ENCODE data around the gene RAPH1.
A peak's percentile ranks its signal among the peaks of the same experiment; 100 is the strongest.
"Not testable (repeated sequence)": the region's sequence is repeated elsewhere in the genome, so short reads cannot be mapped to it uniquely, and the experiment has no call there.

RAPH1 gene

DNA sequence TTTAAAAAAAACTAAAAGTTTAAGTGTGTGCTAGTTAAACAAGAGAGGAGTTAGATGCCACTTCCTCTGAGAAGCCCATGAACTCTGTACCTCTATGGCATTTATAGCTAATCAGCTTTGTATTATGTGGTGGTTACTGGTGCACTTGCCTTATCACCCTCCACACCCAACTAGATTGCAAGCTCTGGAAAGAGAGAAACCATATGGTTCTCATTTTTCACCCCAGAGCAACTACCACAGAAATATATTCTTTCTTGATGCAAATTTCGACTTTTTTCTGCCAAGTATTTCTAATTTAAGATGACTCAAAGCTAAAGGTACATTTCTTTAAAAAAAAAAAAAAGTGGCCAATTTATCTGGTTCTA, 24.2 kb downstream of the RAPH1 start:
- in situ Hi-C loops (cut with HindIII; ENCODE audit: low sequenced_read_pairs) = no loop called here
- no peak overlapping the region for H3K4me3 ChIP-seq (ENCODE audit: low read depth, low read length)
- TF ChIP-seq, protein P1, sequence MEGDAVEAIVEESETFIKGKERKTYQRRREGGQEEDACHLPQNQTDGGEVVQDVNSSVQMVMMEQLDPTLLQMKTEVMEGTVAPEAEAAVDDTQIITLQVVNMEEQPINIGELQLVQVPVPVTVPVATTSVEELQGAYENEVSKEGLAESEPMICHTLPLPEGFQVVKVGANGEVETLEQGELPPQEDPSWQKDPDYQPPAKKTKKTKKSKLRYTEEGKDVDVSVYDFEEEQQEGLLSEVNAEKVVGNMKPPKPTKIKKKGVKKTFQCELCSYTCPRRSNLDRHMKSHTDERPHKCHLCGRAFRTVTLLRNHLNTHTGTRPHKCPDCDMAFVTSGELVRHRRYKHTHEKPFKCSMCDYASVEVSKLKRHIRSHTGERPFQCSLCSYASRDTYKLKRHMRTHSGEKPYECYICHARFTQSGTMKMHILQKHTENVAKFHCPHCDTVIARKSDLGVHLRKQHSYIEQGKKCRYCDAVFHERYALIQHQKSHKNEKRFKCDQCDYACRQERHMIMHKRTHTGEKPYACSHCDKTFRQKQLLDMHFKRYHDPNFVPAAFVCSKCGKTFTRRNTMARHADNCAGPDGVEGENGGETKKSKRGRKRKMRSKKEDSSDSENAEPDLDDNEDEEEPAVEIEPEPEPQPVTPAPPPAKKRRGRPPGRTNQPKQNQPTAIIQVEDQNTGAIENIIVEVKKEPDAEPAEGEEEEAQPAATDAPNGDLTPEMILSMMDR (IDR thresholded peaks at IDR 0.05; ENCODE audit: low read depth, low read length) = no peak
- DNase-seq (ENCODE audit: low read depth, low spot score) = peak; percentile 36

DNA sequence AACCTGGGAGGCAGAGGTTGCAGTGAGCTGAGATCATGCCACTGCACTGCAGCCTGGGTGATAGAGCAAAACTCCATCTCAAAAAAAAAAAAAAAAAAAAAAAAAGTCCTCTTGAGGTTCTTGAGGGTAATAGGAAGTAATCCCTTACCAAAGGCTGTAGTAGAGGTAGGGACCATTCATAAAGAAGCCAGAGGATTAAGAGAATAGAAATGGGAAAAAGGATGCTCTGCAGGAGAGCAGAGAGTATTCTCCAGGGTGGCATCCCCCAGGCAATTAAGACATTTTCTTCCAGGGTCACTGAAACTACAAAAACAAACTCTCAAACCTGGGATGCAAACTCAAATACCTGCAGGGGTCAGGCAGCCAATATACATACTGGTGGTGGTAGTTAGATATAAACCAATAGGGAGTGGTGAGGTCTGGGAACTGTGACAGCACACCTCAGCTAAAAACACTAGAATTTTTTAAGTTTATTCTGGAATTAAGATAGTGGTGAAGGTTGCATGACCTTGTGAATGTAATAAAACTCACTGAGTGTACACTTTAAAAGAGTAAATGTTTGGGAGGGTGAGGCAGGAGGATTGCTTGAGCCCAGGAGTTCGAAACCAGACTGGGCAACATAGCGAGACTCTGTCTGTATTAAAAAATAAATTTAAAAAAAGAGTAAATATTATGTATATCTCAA, 24.7 kb downstream of the RAPH1 start:
- no peak overlapping the region for H3K4me3 ChIP-seq (ENCODE audit: low read depth, low read length)
- TF ChIP-seq, protein P1 (IDR thresholded peaks at IDR 0.05; ENCODE audit: low read depth, low read length) = no peak
- DNase-seq (ENCODE audit: low read depth, low spot score) = no peak
- in situ Hi-C loops (cut with HindIII; ENCODE audit: low sequenced_read_pairs) = no loop called here

DNA sequence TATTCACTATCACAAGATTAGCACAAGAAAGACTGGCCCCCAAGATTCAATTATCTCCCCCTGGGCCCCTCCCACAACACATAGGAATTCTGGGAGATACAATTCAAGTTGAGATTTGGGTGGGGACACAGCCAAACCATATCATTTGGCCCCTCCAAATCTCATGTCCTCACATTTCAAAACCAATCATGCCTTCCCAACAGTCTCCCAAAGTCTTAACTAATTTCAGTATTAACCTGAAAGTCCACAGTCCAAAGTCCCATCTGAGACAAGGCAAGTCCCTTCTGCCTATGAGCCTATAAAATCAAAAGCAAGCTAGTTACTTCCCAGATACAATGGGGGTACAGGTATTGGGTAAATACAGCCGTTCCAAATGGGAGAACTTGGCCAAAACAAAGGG, 31.6 kb downstream of the RAPH1 start:
- H3K4me3 ChIP-seq (ENCODE audit: low read depth, low read length); in situ Hi-C loops (cut with HindIII; ENCODE audit: low sequenced_read_pairs); DNase-seq (ENCODE audit: low read depth, low spot score): not testable (repeated sequence)

DNA sequence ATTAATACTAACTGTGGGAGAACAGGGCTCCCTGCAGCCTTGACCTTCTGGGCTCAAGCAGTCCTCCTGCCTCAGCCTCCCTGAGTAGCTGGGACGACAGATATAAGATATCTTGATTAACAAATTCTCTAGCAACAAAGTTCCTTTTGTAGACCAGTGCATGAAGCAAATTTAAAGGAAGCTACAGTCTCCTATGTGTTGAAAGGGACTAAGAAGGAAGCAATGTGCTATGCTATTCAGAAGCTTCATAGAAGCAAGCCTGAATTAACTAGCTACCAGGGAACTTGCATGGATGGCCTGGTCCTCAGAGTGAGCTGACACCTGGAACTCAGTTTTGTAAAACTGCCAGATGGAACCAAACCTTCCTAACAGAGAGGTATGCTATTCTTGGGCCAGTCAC, 33.2 kb downstream of the RAPH1 start:
- TF ChIP-seq, protein P1 (IDR thresholded peaks at IDR 0.05; ENCODE audit: low read depth, low read length) = no peak
- H3K4me3 ChIP-seq (ENCODE audit: low read depth, low read length) = no peak overlapping the region
- DNase-seq (ENCODE audit: low read depth, low spot score) = no peak
- in situ Hi-C loops (cut with HindIII; ENCODE audit: low sequenced_read_pairs) = no loop called here

DNA sequence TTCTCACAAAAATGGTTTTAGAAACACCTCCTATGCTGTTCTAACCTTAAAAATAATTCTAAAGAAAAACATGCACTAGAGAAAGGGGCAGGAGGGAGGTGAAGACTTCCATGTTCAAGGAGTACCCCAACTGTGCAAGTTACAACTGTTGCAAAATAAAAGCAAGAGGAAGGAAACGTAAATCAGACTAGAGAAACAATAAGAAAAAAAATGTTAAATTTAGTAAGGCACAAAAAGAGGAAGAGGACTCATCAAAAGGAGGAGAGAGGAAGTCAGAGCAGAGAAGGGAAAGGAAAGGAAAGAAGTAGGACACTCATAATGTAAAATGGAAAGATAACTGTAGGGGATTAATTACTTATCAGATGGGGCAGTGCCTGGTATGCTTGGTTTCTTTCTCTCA, 34.1 kb downstream of the RAPH1 start:
- TF ChIP-seq, protein P1 (IDR thresholded peaks at IDR 0.05; ENCODE audit: low read depth, low read length) = no peak
- no peak for DNase-seq (ENCODE audit: low read depth, low spot score)
- in situ Hi-C loops (cut with HindIII; ENCODE audit: low sequenced_read_pairs) = no loop called here

DNA sequence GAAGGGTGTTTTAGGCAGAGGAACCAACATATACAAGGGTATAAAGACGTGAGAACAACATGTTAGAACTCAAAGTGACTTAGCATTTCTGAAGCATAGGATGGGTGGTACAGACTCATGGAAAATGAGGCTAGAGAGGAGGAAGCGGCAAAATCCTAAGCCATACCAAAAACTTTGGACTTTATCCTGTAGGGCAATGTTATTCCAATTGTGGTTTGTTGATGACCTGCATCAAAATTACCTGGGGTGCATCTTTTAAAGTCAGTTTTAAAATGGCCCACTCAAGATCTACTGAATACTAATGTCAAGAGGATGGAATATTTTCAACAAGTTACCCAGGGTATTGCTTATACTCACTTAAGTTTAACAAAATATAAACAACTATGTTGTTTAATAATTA, 34.8 kb downstream of the RAPH1 start:
- DNase-seq (ENCODE audit: low read depth, low spot score) = no peak
- TF ChIP-seq, protein P1 (IDR thresholded peaks at IDR 0.05; ENCODE audit: low read depth, low read length) = no peak
- no peak overlapping the region for H3K4me3 ChIP-seq (ENCODE audit: low read depth, low read length)
- in situ Hi-C loops (cut with HindIII; ENCODE audit: low sequenced_read_pairs) = no loop called here

More for the DNA sequence above, 34.1 kb downstream of the RAPH1 start:
- H3K4me3 ChIP-seq (ENCODE audit: low read depth, low read length) = no peak overlapping the region

DNA sequence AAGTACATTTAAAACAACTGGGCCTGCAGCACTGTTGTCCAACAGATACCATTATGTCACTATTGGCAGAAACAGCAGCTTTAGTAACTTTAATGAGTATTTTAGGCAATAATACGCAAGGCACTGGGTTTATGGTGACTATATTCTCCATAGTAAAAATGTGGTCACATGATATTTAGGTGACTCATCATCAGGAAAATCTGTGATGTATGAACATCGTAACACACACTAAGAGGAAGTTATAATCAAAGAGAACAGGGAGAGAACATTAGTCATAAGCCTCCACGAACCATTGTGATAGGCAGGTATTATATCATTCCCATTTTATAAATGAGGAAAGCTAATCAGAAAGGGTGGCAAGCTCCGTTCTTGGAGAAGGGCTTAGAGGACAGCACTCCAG, 36.9 kb downstream of the RAPH1 start:
- in situ Hi-C loops (cut with HindIII; ENCODE audit: low sequenced_read_pairs) = no loop called here
- peak; percentile 80 for DNase-seq (ENCODE audit: low read depth, low spot score)
- no peak overlapping the region for H3K4me3 ChIP-seq (ENCODE audit: low read depth, low read length)
- TF ChIP-seq, protein P1 (IDR thresholded peaks at IDR 0.05; ENCODE audit: low read depth, low read length) = no peak
